ENCODE results near the gene TRIM24. TPM values are rescaled to one million over a fixed set of nuclear protein-coding genes. Genes with fewer than 3 reads are reported as not detected.
"Not testable (repeated sequence)": the region's sequence is repeated elsewhere in the genome, so short reads cannot be mapped to it uniquely, and the experiment has no call there.

Gene TRIM24
- total RNA-seq, 1 experiment from 2014 or later, result 10.2 TPM

DNA sequence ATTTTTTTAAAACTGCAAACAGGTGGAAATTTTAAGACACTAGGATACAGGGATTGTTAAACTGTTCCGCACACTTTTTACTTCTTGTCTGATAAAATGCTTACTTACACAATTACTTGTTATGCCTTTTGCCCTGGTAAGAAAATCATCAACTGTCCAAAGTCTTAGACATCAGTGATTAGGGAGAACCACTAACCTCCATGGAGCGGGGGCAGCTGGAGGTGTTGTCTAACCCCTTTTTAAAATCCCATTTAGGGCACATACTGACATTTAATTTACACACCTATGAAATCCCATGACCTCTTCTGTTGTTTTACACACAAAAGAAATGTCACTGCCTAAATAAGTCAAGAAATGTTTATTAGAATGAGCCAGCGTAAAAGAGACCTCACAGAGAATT is 65.7 kb downstream of the TRIM24 start:
- Mint-ChIP-seq H3K4me3 (ENCODE audit: unreplicated experiment) (no peak overlapping the region), H3K27ac (ENCODE audit: low read depth, unreplicated experiment) (no peak overlapping the region), H3K9me3 (ENCODE audit: unreplicated experiment) (no peaks in the 10 kb centered on the region), H3K36me3 (ENCODE audit: insufficient read depth, unreplicated experiment) (peaks cover 21% of the 10 kb centered on the region), H3K4me1 (ENCODE audit: insufficient read depth, unreplicated experiment) (no peaks in the 10 kb centered on the region), H3K27me3 (ENCODE audit: insufficient read depth, unreplicated experiment) (no peaks in the 10 kb centered on the region)
- no peak for DNase-seq (ENCODE audit: unreplicated experiment)
- BruUV-seq (replicated peaks), result no TSS peak
- intact Hi-C loops (cut with micrococcal nuclease), result no loop called here
- POLR2A ChIA-PET, result no interaction called here
- CTCF ChIA-PET, result interaction anchor here (1.4 kb wide), 1 partner anchor 9 kb away, joined by 4 read pairs; no protein-coding TSS in a partner anchor
- no peak for TF ChIP-seq CTCF (IDR thresholded peaks at IDR 0.05; ENCODE audit: unreplicated experiment)

- intact Hi-C loops (cut with micrococcal nuclease), result no loop called here
- H3K27me3 Mint-ChIP-seq (ENCODE audit: insufficient read depth, unreplicated experiment), result no peaks in the 10 kb centered on the region
- BruUV-seq (replicated peaks), result no TSS peak
- no peak overlapping the region for H3K27ac Mint-ChIP-seq (ENCODE audit: low read depth, unreplicated experiment)
- peaks cover 13% of the 10 kb centered on the region for H3K36me3 Mint-ChIP-seq (ENCODE audit: insufficient read depth, unreplicated experiment)
- no peaks in the 10 kb centered on the region for H3K9me3 Mint-ChIP-seq (ENCODE audit: unreplicated experiment)
- no peak for TF ChIP-seq CTCF (IDR thresholded peaks at IDR 0.05; ENCODE audit: unreplicated experiment)
- ChIA-PET POLR2A (no interaction called here), CTCF (interaction anchor here (1.0 kb wide), 1 partner anchor 12 kb away, joined by 3 read pairs; no protein-coding TSS in a partner anchor)
- H3K4me3 Mint-ChIP-seq (ENCODE audit: unreplicated experiment), result no peak overlapping the region
- no peaks in the 10 kb centered on the region for H3K4me1 Mint-ChIP-seq (ENCODE audit: insufficient read depth, unreplicated experiment)
- DNase-seq (ENCODE audit: unreplicated experiment), result peak; percentile 4
Measured at GRCh38 chr7:138527746-138528223, 67.7 kb downstream of the TRIM24 start.

DNA sequence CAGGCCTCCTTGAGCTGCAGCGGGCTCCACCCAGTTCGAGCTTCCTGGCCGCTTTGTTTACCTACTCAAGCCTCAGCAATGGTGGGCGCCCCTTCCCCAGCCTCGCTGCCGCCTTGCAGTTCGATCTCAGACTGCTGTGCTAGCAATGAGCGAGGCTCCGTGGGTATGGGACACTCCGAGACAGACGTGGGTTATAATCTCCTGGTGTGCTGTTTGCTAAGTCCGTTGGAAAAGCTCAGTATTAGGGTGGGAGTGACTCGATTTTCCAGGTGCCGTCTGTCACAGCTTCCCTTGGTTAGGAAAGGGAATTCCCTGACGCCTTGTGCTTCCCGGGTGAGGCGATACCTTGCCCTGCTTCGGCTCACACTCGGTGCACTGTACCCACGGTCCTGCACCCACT is 76.8 kb downstream of the TRIM24 start:
- H3K4me1 Mint-ChIP-seq (ENCODE audit: insufficient read depth, unreplicated experiment); H3K9me3 Mint-ChIP-seq (ENCODE audit: unreplicated experiment); H3K27me3 Mint-ChIP-seq (ENCODE audit: insufficient read depth, unreplicated experiment); POLR2A ChIA-PET; H3K4me3 Mint-ChIP-seq (ENCODE audit: unreplicated experiment); H3K27ac Mint-ChIP-seq (ENCODE audit: low read depth, unreplicated experiment); BruUV-seq (replicated peaks); DNase-seq (ENCODE audit: unreplicated experiment): not testable (repeated sequence)
- CTCF ChIA-PET, result interaction anchor here (0.7 kb wide), 1 partner anchor 171 kb away, joined by 3 read pairs; no protein-coding TSS in a partner anchor
- intact Hi-C loops (cut with micrococcal nuclease), result loop anchor here (5.0 kb wide), 1 partner anchor 440 kb away; no protein-coding TSS in a partner anchor
- peaks cover 16% of the 10 kb centered on the region for H3K36me3 Mint-ChIP-seq (ENCODE audit: insufficient read depth, unreplicated experiment)

- no peak overlapping the region for H3K4me3 Mint-ChIP-seq (ENCODE audit: unreplicated experiment)
- CTCF ChIA-PET, result no interaction called here
Measured at GRCh38 chr7:138538518-138538917, 78.5 kb downstream of the TRIM24 start.

More at GRCh38 chr7:138538518-138538917, 78.5 kb downstream of the TRIM24 start:
- DNase-seq (ENCODE audit: unreplicated experiment), result peak; percentile 13
- H3K27me3 Mint-ChIP-seq (ENCODE audit: insufficient read depth, unreplicated experiment), result no peaks in the 10 kb centered on the region
- no TSS peak for BruUV-seq (replicated peaks)
- H3K36me3 Mint-ChIP-seq (ENCODE audit: insufficient read depth, unreplicated experiment), result peaks cover 10% of the 10 kb centered on the region
- TF ChIP-seq CTCF (IDR thresholded peaks at IDR 0.05; ENCODE audit: unreplicated experiment), result no peak
- peaks cover 7% of the 10 kb centered on the region for H3K9me3 Mint-ChIP-seq (ENCODE audit: unreplicated experiment)
- no peak overlapping the region for H3K27ac Mint-ChIP-seq (ENCODE audit: low read depth, unreplicated experiment)
- intact Hi-C loops (cut with micrococcal nuclease), result loop anchor here (5.0 kb wide), 1 partner anchor 441 kb away; no protein-coding TSS in a partner anchor
- POLR2A ChIA-PET, result no interaction called here
- H3K4me1 Mint-ChIP-seq (ENCODE audit: insufficient read depth, unreplicated experiment), result peaks cover 4% of the 10 kb centered on the region
